Stomach smooth muscle (tissue), 2 donors: Measurements from ENCODE around the gene GNG12.

ENCODE experiments used
- H3K27ac ChIP-seq: one replicate; pipeline ENCODE4 v1.7.0; 2013; ENCODE audit warnings: mild to moderate bottlenecking, low read length, inconsistent platforms
- H3K27me3 ChIP-seq, 2 donors: one replicate each; pipeline ENCODE4 v1.7.0; 2013; ENCODE audit warnings: low read length in 2 of 2; ENCODE audit not compliant: insufficient read depth in 2 of 2, control insufficient read depth in 1 of 2
- H3K36me3 ChIP-seq, 2 donors: one replicate each; pipeline ENCODE4 v1.7.0; 2013; ENCODE audit warnings: low read length in 2 of 2; ENCODE audit not compliant: control insufficient read depth in 2 of 2, insufficient read depth in 2 of 2
- H3K4me1 ChIP-seq: one replicate; pipeline ENCODE4 v1.7.0; 2013; ENCODE audit warnings: low read length; ENCODE audit not compliant: control insufficient read depth, insufficient read depth
- H3K4me3 ChIP-seq, 2 donors: one replicate each; pipeline ENCODE4 v1.7.0; 2013; ENCODE audit warnings: low read length in 2 of 2
- H3K9ac ChIP-seq, 2 donors: one replicate each; pipeline ENCODE4 v1.7.0; 2013; ENCODE audit warnings: low read length in 2 of 2, mild to moderate bottlenecking in 1 of 2
- H3K9me3 ChIP-seq, 2 donors: one replicate each; pipeline ENCODE4 v1.7.0; 2013; ENCODE audit warnings: low read length in 2 of 2; ENCODE audit not compliant: control insufficient read depth in 2 of 2
- donor health status: healthy.
- donor health status: Pancreatic carcinoma.

Gene GNG12

GRCh38 chr1:67768480-67768879, 64.8 kb downstream of the GNG12 start:
- Histone ChIP-seq H3K4me1 (peaks cover 26% of the 10 kb centered on the region), H3K9me3 (no peaks in the 10 kb centered on the region), H3K27me3 (no peaks in the 10 kb centered on the region), H3K36me3 (peaks cover 2 to 3% of the 10 kb centered on the region in 2 donors), H3K9ac (no peak overlapping the region), H3K4me3 (no peak overlapping the region), H3K27ac (no peak overlapping the region)

GRCh38 chr1:67767103-67767782, 66.0 kb downstream of the GNG12 start:
- Histone ChIP-seq H3K9ac (no peak overlapping the region), H3K27me3 (no peaks in the 10 kb centered on the region), H3K9me3 (no peaks in the 10 kb centered on the region), H3K36me3 (no peaks in the 10 kb centered on the region), H3K4me3 (no peak overlapping the region), H3K4me1 (peaks cover 26% of the 10 kb centered on the region), H3K27ac (no peak overlapping the region)

- H3K9me3 ChIP-seq: no peaks in the 10 kb centered on the region
Measured at GRCh38 chr1:67766141-67766978, 66.9 kb downstream of the GNG12 start.

GRCh38 chr1:67764633-67765032, 68.6 kb downstream of the GNG12 start:
- H3K4me3 ChIP-seq: no peak overlapping the region
- H3K27ac ChIP-seq: no peak overlapping the region
- peaks cover 29% of the 10 kb centered on the region for H3K4me1 ChIP-seq
- no peaks in the 10 kb centered on the region for H3K36me3 ChIP-seq
- no peak overlapping the region for H3K9ac ChIP-seq
- H3K27me3 ChIP-seq: no peaks in the 10 kb centered on the region
- H3K9me3 ChIP-seq: no peaks in the 10 kb centered on the region

More at GRCh38 chr1:67766141-67766978, 66.9 kb downstream of the GNG12 start:
- Histone ChIP-seq H3K27ac (peak overlapping the region; percentile 46), H3K27me3 (no peaks in the 10 kb centered on the region), H3K36me3 (no peaks in the 10 kb centered on the region), H3K4me1 (peaks cover 20% of the 10 kb centered on the region), H3K4me3 (peak overlapping the region in 1 of 2 donors; percentile 69), H3K9ac (peak overlapping the region in 1 of 2 donors; percentile 51)

- Histone ChIP-seq H3K4me3 (no peak overlapping the region), H3K36me3 (no peaks in the 10 kb centered on the region), H3K9me3 (no peaks in the 10 kb centered on the region), H3K27ac (no peak overlapping the region), H3K27me3 (no peaks in the 10 kb centered on the region), H3K4me1 (peaks cover 26% of the 10 kb centered on the region), H3K9ac (no peak overlapping the region)
Measured at GRCh38 chr1:67761730-67762129, 71.5 kb downstream of the GNG12 start.

GRCh38 chr1:67761091-67761490, 72.2 kb downstream of the GNG12 start:
- no peak overlapping the region for H3K4me3 ChIP-seq
- H3K27me3 ChIP-seq: no peaks in the 10 kb centered on the region
- no peaks in the 10 kb centered on the region for H3K9me3 ChIP-seq
- H3K36me3 ChIP-seq: no peaks in the 10 kb centered on the region
- H3K9ac ChIP-seq: no peak overlapping the region
- peaks cover 25% of the 10 kb centered on the region for H3K4me1 ChIP-seq
- H3K27ac ChIP-seq: no peak overlapping the region

GRCh38 chr1:67760030-67760821, 73.0 kb downstream of the GNG12 start:
- Histone ChIP-seq H3K4me3 (no peak overlapping the region), H3K36me3 (no peaks in the 10 kb centered on the region), H3K27ac (no peak overlapping the region), H3K4me1 (peaks cover 25% of the 10 kb centered on the region), H3K9ac (no peak overlapping the region), H3K27me3 (no peaks in the 10 kb centered on the region), H3K9me3 (no peaks in the 10 kb centered on the region)

GRCh38 chr1:67759692-67760029, 73.6 kb downstream of the GNG12 start:
- no peaks in the 10 kb centered on the region for H3K27me3 ChIP-seq
- peaks cover 23% of the 10 kb centered on the region for H3K4me1 ChIP-seq
- no peak overlapping the region for H3K27ac ChIP-seq
- no peak overlapping the region for H3K4me3 ChIP-seq
- no peaks in the 10 kb centered on the region for H3K36me3 ChIP-seq
- H3K9me3 ChIP-seq: no peaks in the 10 kb centered on the region
- no peak overlapping the region for H3K9ac ChIP-seq

GRCh38 chr1:67759066-67759465, 74.2 kb downstream of the GNG12 start:
- Histone ChIP-seq H3K27me3 (no peaks in the 10 kb centered on the region), H3K36me3 (no peaks in the 10 kb centered on the region), H3K4me1 (peaks cover 22% of the 10 kb centered on the region), H3K9me3 (no peaks in the 10 kb centered on the region), H3K4me3 (no peak overlapping the region), H3K9ac (no peak overlapping the region), H3K27ac (no peak overlapping the region)

- Histone ChIP-seq H3K4me3 (no peak overlapping the region), H3K36me3 (no peaks in the 10 kb centered on the region), H3K27ac (no peak overlapping the region), H3K4me1 (peaks cover 22% of the 10 kb centered on the region), H3K9ac (no peak overlapping the region), H3K27me3 (no peaks in the 10 kb centered on the region), H3K9me3 (no peaks in the 10 kb centered on the region)
Measured at GRCh38 chr1:67755619-67756018, 77.6 kb downstream of the GNG12 start.
